Measurements from ENCODE around the gene MAFG.

GRCh38 chr17:81878294-81878693, 49.2 kb downstream of the MAFG start:
- TF ChIP-seq, protein P1, sequence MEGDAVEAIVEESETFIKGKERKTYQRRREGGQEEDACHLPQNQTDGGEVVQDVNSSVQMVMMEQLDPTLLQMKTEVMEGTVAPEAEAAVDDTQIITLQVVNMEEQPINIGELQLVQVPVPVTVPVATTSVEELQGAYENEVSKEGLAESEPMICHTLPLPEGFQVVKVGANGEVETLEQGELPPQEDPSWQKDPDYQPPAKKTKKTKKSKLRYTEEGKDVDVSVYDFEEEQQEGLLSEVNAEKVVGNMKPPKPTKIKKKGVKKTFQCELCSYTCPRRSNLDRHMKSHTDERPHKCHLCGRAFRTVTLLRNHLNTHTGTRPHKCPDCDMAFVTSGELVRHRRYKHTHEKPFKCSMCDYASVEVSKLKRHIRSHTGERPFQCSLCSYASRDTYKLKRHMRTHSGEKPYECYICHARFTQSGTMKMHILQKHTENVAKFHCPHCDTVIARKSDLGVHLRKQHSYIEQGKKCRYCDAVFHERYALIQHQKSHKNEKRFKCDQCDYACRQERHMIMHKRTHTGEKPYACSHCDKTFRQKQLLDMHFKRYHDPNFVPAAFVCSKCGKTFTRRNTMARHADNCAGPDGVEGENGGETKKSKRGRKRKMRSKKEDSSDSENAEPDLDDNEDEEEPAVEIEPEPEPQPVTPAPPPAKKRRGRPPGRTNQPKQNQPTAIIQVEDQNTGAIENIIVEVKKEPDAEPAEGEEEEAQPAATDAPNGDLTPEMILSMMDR (tag by site-specific recombination; IDR thresholded peaks at IDR 0.05), result no peak
- TF ChIP-seq REST (tag by site-specific recombination; IDR thresholded peaks at IDR 0.05), result no peak
- no peak for TF ChIP-seq WT1 (tag by site-specific recombination; IDR thresholded peaks at IDR 0.05)
- no peak for TF ChIP-seq ZBTB20 (tag by site-specific recombination; IDR thresholded peaks at IDR 0.05)
- TF ChIP-seq YY1 (tag by site-specific recombination; IDR thresholded peaks at IDR 0.05), result no peak
